HepG2 (cell line): Measurements from ENCODE around the gene ZNF451. TPM values are rescaled to one million over a fixed set of nuclear protein-coding genes. Genes with fewer than 3 reads are reported as not detected.

Source experiments
- DNMT3B ChIP-seq: conservative IDR thresholded peaks from 2 replicates; pipeline ENCODE4 v1.6.1; 2016; ENCODE audit warnings: missing biosample characterization, control low read depth
- EED ChIP-seq: sonication (generic); formaldehyde crosslinking; IDR thresholded peaks from 2 replicates; pipeline ENCODE4 v1.5.0; 2020; ENCODE audit warnings: mild to moderate bottlenecking, missing genetic modification reagents
- JUN ChIP-seq: sonication (generic); formaldehyde crosslinking; IDR thresholded peaks from 2 replicates; pipeline ENCODE4 v1.4.0; 2020; ENCODE audit warnings: mild to moderate bottlenecking, missing genetic modification reagents
- JUND ChIP-seq: sonication (generic); formaldehyde crosslinking; IDR thresholded peaks from 2 replicates; pipeline ENCODE4 v1.8.0; 2022; ENCODE audit warnings: mild to moderate bottlenecking, missing genetic modification reagents
- KLF13 ChIP-seq: sonication (generic); formaldehyde crosslinking; IDR thresholded peaks from 2 replicates; pipeline ENCODE4 v1.4.0; 2020; ENCODE audit warnings: mild to moderate bottlenecking, missing genetic modification reagents
- MTERF4 ChIP-seq: sonication (generic); formaldehyde crosslinking; IDR thresholded peaks from 2 replicates; pipeline ENCODE4 v1.8.0; 2023; ENCODE audit warnings: mild to moderate bottlenecking, missing genetic modification reagents
- NFKBIZ ChIP-seq: IDR thresholded peaks from 2 replicates; pipeline ENCODE4 v1.6.1; 2018; ENCODE audit warnings: missing genetic modification reagents, missing compliant biosample characterization
- PCBP1 ChIP-seq: fragments of 200-400 bp; formaldehyde crosslinking; IDR thresholded peaks from 2 replicates; pipeline ENCODE4 v1.6.1; 2017; ENCODE audit warnings: mild to moderate bottlenecking, low read depth, low read length, borderline replicate concordance
- SIX4 ChIP-seq: sonication (generic); formaldehyde crosslinking; IDR thresholded peaks from 2 replicates; pipeline ENCODE4 v1.4.0; 2020; ENCODE audit warnings: missing genetic modification reagents
- SNAPC2 ChIP-seq: sonication (generic); formaldehyde crosslinking; IDR thresholded peaks from 2 replicates; pipeline ENCODE4 v1.8.1; 2022; ENCODE audit warnings: mild to moderate bottlenecking, missing genetic modification reagents
- TEAD3 ChIP-seq: optimal IDR thresholded peaks from 2 replicates; pipeline ENCODE3; 2016; ENCODE audit warnings: borderline replicate concordance
- TSC22D2 ChIP-seq: sonication (generic); formaldehyde crosslinking; IDR thresholded peaks from 2 replicates; pipeline ENCODE4 v1.5.1; 2020; ENCODE audit warnings: missing genetic modification reagents, mild to moderate bottlenecking, borderline replicate concordance
- ZNF12 ChIP-seq: sonication (generic); formaldehyde crosslinking; IDR thresholded peaks from 2 replicates; pipeline ENCODE4 v1.5.0; 2020; ENCODE audit warnings: missing genetic modification reagents
- ZNF235 ChIP-seq: sonication (generic); formaldehyde crosslinking; IDR thresholded peaks from 2 replicates; pipeline ENCODE4 v1.8.1; 2023; ENCODE audit warnings: mild to moderate bottlenecking, missing genetic modification reagents, borderline replicate concordance
- ZNF615 ChIP-seq: sonication (generic); formaldehyde crosslinking; IDR thresholded peaks from 2 replicates; pipeline ENCODE4 v1.5.0; 2020; ENCODE audit warnings: mild to moderate bottlenecking, missing genetic modification reagents, borderline replicate concordance
- ZNF747 ChIP-seq: sonication (generic); formaldehyde crosslinking; IDR thresholded peaks from 2 replicates; pipeline ENCODE4 v1.8.1; 2023; ENCODE audit warnings: missing genetic modification reagents, mild to moderate bottlenecking, borderline replicate concordance
- ZNF749 ChIP-seq: sonication (generic); formaldehyde crosslinking; IDR thresholded peaks from 2 replicates; pipeline ENCODE4 v1.8.0; 2022; ENCODE audit warnings: mild to moderate bottlenecking, missing genetic modification reagents, moderate library complexity, borderline replicate concordance
- ZNF792 ChIP-seq: IDR thresholded peaks from 2 replicates; pipeline ENCODE4 v1.6.1; 2016
- polyA plus RNA-seq, 8 experiments: library from polyadenylated mRNA; depleted of rRNA in 3 of 8; stranded (reverse) in 7 of 8; unstranded in 1 of 8; fragments of >200 nt; fragmentation: Illumina TruSeq in 4 of 8; extraction: Trizol in 4 of 8; gene quantifications; 2 replicates each; pipeline versions ENCODE4 v1.2.1 to v1.2.3, GENCODE V29; 2011 to 2016; ENCODE audit warnings: low read depth in 4 of 8, missing spikeins in 1 of 8, mixed read lengths in 1 of 8; ENCODE audit not compliant: insufficient read depth in 1 of 8
- total RNA-seq, 5 experiments: library from RNA; depleted of rRNA; stranded (reverse); fragments of >200 nt; fragmentation: Illumina TruSeq; extraction: Trizol; gene quantifications; 2 replicates each; pipeline ENCODE4 v1.2.3, GENCODE V29; 2016; ENCODE audit warnings: low read depth in 1 of 5
- TF ChIP-seq, protein P1 (sequence below): sonication (generic); formaldehyde crosslinking; IDR thresholded peaks from 2 replicates; pipeline ENCODE4 v1.8.1; 2022; ENCODE audit warnings: mild to moderate bottlenecking, missing genetic modification reagents
- TF ChIP-seq, protein P2 (sequence below): sonication (generic); formaldehyde crosslinking; IDR thresholded peaks from 2 replicates; pipeline ENCODE4 v1.8.1; 2023; ENCODE audit warnings: mild to moderate bottlenecking, missing genetic modification reagents
- TF ChIP-seq, protein P3 (sequence below): sonication (generic); formaldehyde crosslinking; IDR thresholded peaks from 2 replicates; pipeline ENCODE4 v1.5.0; 2020; ENCODE audit warnings: mild to moderate bottlenecking, missing genetic modification reagents, moderate library complexity

The ZNF451 gene
- total and polyA plus RNA-seq, 2 of the 13 experiments (the other 11 are each of a cell fraction or from before 2014, with no cell fraction given), result 32.1 to 65.7 TPM

GRCh38 chr6:57089687-57090457, at the start of gene ZNF451 (continued):
- TF ChIP-seq TSC22D2 (CRISPR knock-in tag) (0 out of 2 replicates have a peak, but pooled peaks have one; percentile 74), SNAPC2 (CRISPR knock-in tag) (peak; percentile 60; the same call in 1 of the 2 replicates), EED (CRISPR knock-in tag) (peak; percentile 23; the same call in 1 of the 2 replicates), PCBP1 (peak; percentile 92; the same call in 1 of the 2 replicates), JUND (CRISPR knock-in tag) (0 out of 2 replicates have a peak, but pooled peaks have one; percentile 27), JUN (CRISPR knock-in tag) (peak; percentile 62; the same call in 1 of the 2 replicates), ZNF235 (peak; percentile 71; the same call in 1 of the 2 replicates), DNMT3B (no peak), ZNF12 (CRISPR knock-in tag) (peak; percentile 2; the same call in 1 of the 2 replicates), KLF13 (no peak), ZNF615 (CRISPR knock-in tag) (no peak; the same call in 1 of the 2 replicates), ZNF749 (0 out of 2 replicates have a peak, but pooled peaks have one; percentile 36), TEAD3 (CRISPR knock-in tag) (peak; percentile 72), ZNF747 (CRISPR knock-in tag) (peak; percentile 33; the same call in 1 of the 2 replicates), SIX4 (CRISPR knock-in tag) (peak; percentile 33; the same call in 1 of the 2 replicates), NFKBIZ (CRISPR knock-in tag) (0 out of 2 replicates have a peak, but pooled peaks have one; percentile 41), ZNF792 (CRISPR knock-in tag) (0 out of 2 replicates have a peak, but pooled peaks have one; percentile 72), MTERF4 (CRISPR knock-in tag) (no peak)
- TF ChIP-seq, protein P1, sequence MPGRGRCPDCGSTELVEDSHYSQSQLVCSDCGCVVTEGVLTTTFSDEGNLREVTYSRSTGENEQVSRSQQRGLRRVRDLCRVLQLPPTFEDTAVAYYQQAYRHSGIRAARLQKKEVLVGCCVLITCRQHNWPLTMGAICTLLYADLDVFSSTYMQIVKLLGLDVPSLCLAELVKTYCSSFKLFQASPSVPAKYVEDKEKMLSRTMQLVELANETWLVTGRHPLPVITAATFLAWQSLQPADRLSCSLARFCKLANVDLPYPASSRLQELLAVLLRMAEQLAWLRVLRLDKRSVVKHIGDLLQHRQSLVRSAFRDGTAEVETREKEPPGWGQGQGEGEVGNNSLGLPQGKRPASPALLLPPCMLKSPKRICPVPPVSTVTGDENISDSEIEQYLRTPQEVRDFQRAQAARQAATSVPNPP, result peak; percentile 52; the same call in 1 of the 2 replicates
- TF ChIP-seq, protein P2, sequence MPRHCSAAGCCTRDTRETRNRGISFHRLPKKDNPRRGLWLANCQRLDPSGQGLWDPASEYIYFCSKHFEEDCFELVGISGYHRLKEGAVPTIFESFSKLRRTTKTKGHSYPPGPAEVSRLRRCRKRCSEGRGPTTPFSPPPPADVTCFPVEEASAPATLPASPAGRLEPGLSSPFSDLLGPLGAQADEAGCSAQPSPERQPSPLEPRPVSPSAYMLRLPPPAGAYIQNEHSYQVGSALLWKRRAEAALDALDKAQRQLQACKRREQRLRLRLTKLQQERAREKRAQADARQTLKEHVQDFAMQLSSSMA (CRISPR knock-in tag), result 0 out of 2 replicates have a peak, but pooled peaks have one; percentile 50
- TF ChIP-seq, protein P3, sequence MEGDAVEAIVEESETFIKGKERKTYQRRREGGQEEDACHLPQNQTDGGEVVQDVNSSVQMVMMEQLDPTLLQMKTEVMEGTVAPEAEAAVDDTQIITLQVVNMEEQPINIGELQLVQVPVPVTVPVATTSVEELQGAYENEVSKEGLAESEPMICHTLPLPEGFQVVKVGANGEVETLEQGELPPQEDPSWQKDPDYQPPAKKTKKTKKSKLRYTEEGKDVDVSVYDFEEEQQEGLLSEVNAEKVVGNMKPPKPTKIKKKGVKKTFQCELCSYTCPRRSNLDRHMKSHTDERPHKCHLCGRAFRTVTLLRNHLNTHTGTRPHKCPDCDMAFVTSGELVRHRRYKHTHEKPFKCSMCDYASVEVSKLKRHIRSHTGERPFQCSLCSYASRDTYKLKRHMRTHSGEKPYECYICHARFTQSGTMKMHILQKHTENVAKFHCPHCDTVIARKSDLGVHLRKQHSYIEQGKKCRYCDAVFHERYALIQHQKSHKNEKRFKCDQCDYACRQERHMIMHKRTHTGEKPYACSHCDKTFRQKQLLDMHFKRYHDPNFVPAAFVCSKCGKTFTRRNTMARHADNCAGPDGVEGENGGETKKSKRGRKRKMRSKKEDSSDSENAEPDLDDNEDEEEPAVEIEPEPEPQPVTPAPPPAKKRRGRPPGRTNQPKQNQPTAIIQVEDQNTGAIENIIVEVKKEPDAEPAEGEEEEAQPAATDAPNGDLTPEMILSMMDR (CRISPR knock-in tag), result peak; percentile 41; the same call in 1 of the 2 replicates
